Measurements from ENCODE around the gene CTTN.

Gene CTTN

GRCh38 chr11:70397983-70398833 lies at the start of gene CTTN:
Gene CTTN, plus strand, starts transcription at chr11:70398529. Its CDS starts 8,769 bp downstream, at chr11:70407298.
- peak; percentile 99 for DNase-seq (ENCODE audit: low spot score)

DNA sequence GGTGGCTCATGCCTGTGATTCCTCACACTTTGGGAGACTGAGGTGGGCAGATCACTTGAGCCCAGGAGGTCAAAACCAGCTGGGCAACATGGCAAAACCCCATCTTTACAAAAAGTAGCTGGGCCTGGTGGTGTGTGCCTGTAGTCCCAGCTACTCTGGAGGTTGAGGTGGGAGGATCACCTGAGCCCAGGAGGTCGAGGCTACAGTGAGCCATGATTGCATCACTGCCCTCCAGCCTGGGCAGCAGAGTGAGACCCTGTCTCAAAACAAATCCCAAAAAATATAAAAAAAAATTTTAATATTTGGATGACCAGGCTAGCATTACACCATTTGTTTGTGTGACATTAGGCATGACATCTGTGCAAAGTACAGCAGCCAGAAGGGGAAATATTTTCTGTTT lies 49.7 kb upstream of the CTTN start:
- no peak for DNase-seq (ENCODE audit: low spot score)

GRCh38 chr11:70351646-70352045 lies 46.7 kb upstream of the CTTN start:
- no peak for DNase-seq (ENCODE audit: low spot score)

- DNase-seq (ENCODE audit: low spot score): no peak
These were observed 46.2 kb upstream of the CTTN start for GRCh38 chr11:70352100-70352499.

DNA sequence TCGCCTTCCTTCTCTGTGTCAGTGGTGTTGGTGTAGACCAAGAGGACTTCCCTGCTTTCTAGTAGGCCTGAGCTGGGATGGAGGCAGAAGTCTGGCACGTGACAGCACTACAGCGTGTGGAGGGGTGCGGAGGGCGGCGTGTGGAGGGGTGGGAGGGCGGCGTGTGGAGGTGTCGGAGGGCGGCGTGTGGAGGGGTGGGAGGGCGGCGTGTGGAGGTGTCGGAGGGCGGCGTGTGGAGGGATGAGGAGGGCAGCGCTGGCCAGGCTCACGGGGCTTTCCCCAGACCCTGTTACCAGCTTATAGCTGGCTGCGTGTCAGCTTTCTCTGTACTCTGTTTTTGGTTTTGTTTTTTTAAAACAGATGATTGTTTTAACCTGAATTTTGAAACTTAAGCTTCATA lies 45.7 kb upstream of the CTTN start:
- DNase-seq (ENCODE audit: low spot score): no peak

GRCh38 chr11:70353329-70353728 lies 45.0 kb upstream of the CTTN start:
- no peak for DNase-seq (ENCODE audit: low spot score)

- no peak for DNase-seq (ENCODE audit: low spot score)
These were observed 44.3 kb upstream of the CTTN start for GRCh38 chr11:70353900-70354568.

DNA sequence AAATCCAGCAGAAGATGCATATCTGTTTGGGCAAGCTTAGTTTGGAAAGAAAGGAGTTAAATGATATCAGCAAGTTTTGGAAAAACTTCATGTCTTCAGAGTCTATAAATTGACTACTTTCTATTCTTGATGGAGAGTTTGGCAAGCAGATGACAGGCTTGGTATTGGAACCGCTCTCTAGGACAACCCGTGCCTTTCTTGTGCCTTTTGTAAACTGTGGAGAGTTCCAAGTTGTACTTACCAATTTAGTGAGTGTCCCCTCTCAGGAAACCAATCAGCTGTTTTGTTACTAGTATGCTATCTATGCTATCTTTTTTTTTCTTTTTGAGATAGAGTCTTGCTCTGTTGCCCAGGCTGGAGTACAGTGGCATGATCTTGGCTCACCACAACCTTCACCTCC lies 43.7 kb upstream of the CTTN start:
- DNase-seq (ENCODE audit: low spot score): no peak

DNA sequence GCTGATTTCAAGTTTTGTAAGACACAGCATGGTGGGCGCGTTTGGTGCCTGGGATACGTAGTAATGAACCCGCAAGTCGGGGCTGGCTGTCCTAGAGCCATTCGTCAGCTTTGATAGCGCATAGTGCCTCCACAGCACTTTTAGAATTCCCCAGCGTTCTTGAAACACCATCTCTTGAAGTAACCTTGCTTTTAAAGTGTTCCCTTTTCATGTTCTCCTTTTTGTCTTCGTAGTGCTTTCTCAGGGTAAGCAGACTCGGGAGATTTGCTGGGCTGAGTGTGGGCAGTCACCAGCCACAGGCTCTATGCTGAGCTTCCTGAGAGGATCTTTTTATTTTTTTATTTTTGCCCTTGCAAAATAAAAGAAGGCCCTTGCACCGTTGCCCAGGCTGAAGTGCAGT lies 39.6 kb upstream of the CTTN start:
- no peak for DNase-seq (ENCODE audit: low spot score)

GRCh38 chr11:70359451-70360205 lies 38.7 kb upstream of the CTTN start:
- DNase-seq (ENCODE audit: low spot score): no peak

DNA sequence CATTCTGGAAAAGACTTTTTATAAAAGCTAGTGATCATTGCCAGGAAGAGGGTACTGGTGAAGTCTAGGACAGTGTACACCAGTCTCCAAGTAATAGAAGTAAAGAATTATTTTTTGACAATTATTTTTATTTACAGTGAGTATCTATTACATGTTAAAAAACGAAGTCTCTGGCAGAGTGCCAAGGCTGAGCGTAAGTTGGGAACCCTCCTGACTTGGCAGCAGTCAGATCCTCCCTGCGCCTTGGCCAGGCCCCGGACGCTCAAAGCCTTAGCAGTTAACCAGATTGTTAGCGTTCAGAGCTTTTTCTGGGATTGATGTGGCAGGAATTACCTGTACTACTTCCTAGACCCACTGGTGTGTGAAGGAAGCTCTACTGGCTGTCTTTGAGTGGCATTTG lies 38.1 kb upstream of the CTTN start:
- DNase-seq (ENCODE audit: low spot score): no peak

DNA sequence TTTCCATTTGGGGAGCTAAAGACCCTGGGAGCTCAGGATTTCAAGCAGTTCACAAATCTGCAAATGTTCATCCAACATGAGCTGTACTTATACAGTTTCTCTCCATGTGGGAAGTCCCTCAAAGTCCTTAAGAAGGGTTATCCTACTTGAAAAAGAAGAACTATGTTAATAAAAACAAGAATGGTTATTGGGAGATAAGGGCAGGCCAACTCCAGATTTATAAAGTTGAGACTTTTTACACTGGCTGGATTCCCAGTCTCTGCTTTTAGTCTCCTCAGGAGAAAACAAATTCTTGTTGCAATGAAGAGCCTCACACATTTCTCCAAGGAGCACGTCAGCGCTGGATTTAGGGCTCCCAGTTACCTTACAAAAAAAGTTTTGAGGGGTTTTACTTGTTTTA lies 34.2 kb upstream of the CTTN start:
- DNase-seq (ENCODE audit: low spot score): no peak

GRCh38 chr11:70364745-70365543 lies 33.4 kb upstream of the CTTN start:
- DNase-seq (ENCODE audit: low spot score): no peak

DNA sequence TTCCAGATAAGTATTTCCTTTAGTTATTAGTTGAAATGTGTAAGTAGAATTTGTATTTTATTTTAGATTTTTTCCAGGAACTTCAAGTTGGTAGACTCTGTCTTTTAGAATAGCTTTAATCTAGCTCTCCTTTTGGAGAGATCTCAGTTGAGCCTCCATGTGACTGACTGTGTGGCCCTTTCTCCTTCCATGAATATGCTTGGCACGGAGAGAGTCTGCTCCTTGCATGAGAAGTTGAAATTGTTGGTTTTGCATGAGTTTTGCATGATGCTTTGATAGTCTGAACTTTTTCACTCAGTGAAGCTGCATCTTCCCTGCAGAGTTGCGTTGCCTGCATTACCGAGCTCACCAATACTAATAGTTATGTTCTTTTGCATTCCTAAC lies 32.8 kb upstream of the CTTN start:
- no peak for DNase-seq (ENCODE audit: low spot score)

- DNase-seq (ENCODE audit: low spot score): no peak
These were observed 31.3 kb upstream of the CTTN start for GRCh38 chr11:70367071-70367470.

DNA sequence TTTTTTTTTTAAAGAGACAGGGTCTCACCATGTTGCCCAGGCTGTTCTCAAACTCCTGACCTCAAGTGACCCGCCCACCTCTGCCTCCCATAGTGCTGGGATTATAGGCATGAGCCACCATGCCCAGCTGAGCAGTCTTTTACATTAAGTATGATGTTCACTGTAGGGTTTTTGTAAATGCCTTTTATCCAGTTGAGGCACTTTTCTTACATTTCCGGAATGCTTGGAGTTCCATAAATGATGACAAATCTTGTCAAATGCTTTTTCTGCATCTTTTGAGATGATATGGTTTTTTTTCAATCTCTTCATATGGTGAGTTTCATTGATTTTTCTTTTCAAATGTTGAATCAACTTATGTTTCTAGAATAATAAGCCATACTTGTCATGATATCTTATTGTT lies 29.4 kb upstream of the CTTN start:
- no peak for DNase-seq (ENCODE audit: low spot score)

DNA sequence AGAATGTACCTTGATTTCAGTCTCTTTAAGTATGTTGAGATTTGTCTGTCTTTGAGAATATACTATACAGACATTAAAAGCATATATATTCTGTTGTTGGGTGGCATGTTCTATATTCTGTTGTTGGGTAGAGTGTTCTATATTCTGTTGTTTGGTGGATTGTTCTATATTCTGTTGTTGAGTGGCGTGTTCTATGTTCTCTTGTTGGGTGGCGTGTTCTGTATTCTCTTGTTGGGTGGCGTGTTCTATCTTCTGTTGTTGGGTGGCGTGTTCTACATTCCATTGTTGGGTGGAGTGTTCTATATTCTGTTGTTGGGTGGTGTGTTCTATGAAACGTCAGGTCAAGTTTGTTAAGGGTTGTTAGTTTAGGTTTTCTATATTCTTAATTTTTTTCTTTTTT lies 27.1 kb upstream of the CTTN start:
- DNase-seq (ENCODE audit: low spot score): no peak

DNA sequence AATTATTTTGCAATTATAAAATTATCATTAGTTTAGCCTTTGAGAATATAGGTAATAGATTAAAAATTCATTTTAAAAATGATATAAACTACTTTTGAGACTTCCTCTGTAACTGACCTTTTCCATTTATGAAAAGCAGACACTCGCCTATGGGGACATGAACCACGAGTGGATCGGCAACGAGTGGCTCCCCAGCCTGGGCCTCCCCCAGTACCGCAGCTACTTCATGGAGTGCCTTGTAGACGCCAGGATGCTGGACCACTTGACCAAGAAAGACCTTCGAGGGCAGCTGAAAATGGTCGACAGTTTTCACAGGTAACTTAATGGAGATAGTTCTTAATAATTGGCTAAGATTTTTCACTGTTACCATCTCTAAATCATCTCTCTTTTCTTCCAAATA lies 26.3 kb upstream of the CTTN start:
- no peak for DNase-seq (ENCODE audit: low spot score)

DNA sequence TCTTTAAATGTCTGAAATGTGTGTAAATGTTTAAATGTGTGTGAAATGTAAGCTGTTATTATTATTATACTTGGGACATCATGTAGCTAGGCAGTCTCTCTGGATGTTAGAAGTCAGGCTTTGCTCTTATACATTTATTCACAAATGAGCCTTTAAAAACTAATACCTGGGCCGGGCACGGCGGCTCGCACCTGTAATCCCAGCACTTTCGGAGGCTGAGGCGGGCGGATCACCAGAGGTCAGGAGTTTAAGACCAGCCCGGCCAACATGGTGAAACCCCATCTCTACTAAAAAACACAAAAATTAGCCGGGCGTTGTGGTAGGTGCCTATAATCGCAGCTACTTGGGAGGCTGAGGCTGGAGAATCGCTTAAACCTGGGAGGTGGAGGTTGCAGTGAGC lies 21.7 kb upstream of the CTTN start:
- DNase-seq (ENCODE audit: low spot score): no peak

DNA sequence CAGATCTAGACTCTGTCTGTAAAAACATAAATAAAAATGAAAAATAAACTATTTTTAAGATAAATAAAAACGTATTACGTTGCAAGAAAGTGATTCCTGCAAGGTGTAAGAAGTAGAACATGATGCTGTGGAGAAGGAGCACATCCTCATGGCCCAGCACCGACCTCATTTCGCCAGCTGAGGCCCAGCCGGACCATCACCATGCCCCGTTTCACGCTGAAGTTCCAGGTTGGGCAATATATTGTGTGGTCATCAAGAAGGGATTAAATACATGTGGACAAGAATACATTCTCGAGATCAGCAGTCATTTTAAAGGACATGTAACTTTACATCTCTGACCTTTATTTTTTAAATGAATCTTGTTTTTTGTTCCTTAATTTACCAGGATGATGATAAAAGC lies 20.7 kb upstream of the CTTN start:
- DNase-seq (ENCODE audit: low spot score): no peak

DNA sequence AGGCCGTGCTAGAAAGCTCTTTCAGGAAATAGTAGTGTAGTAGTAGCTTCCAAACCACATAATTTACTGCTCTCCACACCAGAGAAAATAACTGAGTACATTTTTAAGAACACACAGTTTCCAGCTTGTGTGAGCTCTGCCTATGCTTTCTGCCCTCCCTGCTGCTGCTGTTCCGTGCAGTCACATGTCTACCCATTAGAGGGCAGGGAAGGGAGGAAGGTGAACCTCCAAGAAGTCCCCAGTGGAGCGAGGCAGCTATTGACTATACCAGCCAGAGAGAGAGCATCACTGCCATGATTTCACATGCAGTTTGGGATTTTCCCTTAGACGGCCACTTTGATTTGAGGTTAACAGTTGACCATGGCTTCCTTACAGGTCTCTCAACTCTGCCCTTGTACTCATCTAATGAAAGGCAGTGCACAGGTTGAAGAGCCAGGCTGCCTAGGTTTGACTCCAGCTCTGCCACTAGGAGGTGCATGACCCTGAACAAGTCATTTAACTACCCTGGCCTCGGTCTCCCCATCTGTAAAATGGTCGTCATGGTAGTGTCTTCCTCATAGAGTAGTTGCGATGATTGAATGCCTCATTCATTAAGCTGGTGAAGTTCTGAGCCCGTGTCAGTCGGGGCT lies 19.7 kb upstream of the CTTN start:
- DNase-seq (ENCODE audit: low spot score): no peak

DNA sequence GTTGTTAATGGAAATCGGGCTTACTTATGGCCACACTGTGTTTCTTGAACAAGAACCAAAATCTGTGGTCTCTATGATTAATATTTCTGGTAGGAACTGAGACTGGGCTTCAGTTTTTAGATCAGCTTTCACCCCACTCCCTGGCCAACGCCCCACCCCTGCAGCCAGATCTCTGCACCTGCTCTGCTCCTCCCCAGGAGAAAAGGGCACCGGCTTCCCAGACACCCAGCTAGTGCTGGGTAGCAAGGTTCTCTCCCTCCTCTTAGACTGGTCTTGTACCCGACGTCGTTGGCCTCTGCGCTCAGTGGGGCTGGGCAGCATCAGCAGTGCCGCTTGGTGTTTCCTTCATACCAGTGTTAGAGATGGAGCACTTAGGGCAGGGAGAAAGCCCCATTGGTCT lies 17.0 kb upstream of the CTTN start:
- DNase-seq (ENCODE audit: low spot score): no peak
